GM12873 (cell line): Measurements from ENCODE around the gene PSMD5.

Experiments used
- TF ChIP-seq, protein P1 (sequence below): IDR thresholded peaks from 2 replicates; pipeline ENCODE4 v1.5.1; 2012; ENCODE audit warnings: low read depth, mild to moderate bottlenecking, moderate library complexity, low read length, control low read depth; ENCODE audit not compliant: insufficient read depth; ENCODE audit errors: missing control alignments

Gene PSMD5

DNA sequence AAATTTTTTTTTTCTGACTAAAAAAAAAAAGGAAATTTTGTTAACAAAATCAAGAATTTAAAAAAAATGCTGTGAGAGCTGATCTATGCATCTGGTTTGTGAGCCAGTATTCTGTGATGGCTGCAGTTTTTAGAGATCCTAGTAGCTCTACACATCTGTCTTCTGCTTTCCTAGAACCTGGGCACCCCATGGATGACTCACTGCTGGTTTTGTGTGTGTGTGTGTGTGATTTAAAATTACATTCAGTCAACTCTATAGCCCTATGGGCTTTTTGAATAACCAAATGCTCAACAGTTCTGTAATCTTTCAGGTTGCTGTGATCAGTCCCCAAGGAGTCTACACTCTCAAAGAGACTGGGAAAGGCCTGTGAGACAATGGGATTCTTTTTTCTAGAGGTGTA, 2.5 kb upstream of the PSMD5 start:
- TF ChIP-seq, protein P1, sequence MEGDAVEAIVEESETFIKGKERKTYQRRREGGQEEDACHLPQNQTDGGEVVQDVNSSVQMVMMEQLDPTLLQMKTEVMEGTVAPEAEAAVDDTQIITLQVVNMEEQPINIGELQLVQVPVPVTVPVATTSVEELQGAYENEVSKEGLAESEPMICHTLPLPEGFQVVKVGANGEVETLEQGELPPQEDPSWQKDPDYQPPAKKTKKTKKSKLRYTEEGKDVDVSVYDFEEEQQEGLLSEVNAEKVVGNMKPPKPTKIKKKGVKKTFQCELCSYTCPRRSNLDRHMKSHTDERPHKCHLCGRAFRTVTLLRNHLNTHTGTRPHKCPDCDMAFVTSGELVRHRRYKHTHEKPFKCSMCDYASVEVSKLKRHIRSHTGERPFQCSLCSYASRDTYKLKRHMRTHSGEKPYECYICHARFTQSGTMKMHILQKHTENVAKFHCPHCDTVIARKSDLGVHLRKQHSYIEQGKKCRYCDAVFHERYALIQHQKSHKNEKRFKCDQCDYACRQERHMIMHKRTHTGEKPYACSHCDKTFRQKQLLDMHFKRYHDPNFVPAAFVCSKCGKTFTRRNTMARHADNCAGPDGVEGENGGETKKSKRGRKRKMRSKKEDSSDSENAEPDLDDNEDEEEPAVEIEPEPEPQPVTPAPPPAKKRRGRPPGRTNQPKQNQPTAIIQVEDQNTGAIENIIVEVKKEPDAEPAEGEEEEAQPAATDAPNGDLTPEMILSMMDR = no peak

GRCh38 chr9:120841930-120842684, 615 bp downstream of the PSMD5 start:
- TF ChIP-seq, protein P1 = no peak

DNA sequence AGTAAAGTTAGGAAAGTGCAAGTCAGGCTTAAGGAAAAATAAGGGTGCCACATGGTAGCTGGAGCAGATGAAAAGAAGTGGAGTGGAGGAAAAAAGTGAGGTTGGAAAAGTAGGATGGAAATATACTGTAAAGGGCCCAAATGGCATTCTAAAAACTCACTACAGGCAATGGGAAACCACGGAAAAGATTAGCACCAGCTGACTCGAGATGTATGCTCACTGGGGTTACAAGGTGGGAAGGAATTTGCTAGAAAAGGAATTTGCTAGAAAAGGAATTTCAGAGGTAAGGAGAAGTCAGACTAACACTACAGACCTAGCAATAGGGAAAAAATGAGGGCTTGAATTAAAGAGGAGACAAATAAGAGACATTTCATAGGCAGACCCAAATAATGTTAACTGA, 3.6 kb downstream of the PSMD5 start:
- TF ChIP-seq, protein P1 = no peak

GRCh38 chr9:120837921-120838320, 4.8 kb downstream of the PSMD5 start:
- TF ChIP-seq, protein P1 = no peak

DNA sequence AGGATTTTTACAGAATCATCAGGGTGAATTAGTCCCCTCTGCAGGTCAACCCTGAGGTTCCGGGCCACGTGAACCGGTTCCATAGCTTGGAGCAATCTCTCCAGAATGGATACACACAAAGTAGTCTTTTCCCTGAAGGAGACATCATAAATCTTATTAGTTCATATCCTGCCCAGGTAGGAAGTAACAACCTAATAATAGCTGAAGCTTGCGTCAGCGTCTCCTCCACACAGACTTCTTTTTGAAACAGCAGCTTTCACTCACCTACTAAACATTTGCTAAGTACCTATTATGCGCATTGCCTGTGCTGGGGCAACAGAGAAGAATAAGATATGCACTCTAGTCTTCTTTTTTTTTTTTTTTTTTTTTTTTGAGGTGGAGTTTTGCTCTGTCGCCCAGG, 9.4 kb downstream of the PSMD5 start:
- TF ChIP-seq, protein P1 = no peak

DNA sequence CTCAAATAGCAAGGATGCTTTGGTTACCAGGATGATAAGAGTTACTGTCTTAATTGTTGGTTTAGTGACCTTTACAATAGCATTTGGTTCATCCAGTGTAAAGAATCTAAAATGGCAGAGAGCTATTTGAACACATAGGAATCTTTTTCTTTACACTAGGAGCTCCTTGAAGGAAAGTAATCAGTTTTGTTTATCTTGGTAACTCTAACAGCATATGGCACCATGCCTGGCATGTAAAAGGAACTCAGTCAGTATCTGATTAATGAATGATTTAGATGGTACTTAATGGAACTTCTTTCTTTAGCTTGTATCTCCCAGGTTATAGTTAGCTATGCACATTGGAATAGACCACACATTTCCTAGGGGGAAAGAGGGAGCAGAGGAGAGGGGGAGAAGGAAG, 9.9 kb downstream of the PSMD5 start:
- TF ChIP-seq, protein P1 = no peak

DNA sequence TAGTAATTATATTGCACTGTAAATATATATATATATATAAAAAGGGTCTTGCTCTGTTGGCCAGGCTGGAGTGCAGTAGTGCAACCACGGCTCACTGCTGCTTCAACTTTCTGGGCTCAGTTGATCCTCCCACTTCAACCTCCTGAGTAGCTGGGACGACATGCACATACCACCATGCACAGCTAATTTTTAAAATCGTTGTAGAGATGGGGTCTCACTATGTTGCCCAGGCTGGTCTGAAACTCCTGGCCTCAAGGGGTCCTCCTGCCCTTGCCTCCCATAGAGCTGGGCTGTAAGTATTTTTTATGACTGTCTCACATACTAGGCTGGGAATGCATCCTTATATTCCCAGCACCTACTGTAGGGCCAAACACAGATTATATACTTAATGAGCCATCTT, 11.9 kb downstream of the PSMD5 start:
- TF ChIP-seq, protein P1 = no peak

- TF ChIP-seq, protein P1 = no peak
Measured at GRCh38 chr9:120830151-120830550, 12.6 kb downstream of the PSMD5 start.
